Measurements from ENCODE around the gene SNRPA. TPM values are rescaled to one million over a fixed set of nuclear protein-coding genes. Genes with fewer than 3 reads are reported as not detected.

Gene SNRPA
- total RNA-seq, 3 donors from 2014 or later, result 41.6 to 52.8 (median 52.1) TPM

GRCh38 chr19:40750058-40750873 lies 737 bp upstream of the SNRPA start, which contains the start of gene ACTMAP:
ACTMAP (minus strand) TSS chr19:40750477; CDS start chr19:40749803, 674 bp downstream.
- Histone ChIP-seq H3K4me3 (peak within 1 kb of the TSS; percentile 62 to 86 (median 78)), H3K27ac (peak within 1 kb of the TSS; percentile 93 to 96), H3K4me1 (peaks cover 0 to 22% of the 10 kb centered on the region in 2 donors), H3K36me3 (no peaks in the 10 kb centered on the region), H3K9me3 (no peaks in the 10 kb centered on the region), H3K27me3 (no peaks in the 10 kb centered on the region)
- peak; percentile 79 for TF ChIP-seq POLR2A (IDR thresholded peaks at IDR 0.05)
- TF ChIP-seq POLR2AphosphoS5 (IDR thresholded peaks at IDR 0.05), result peak; percentile 82 to 97 (median 97)
- peak in 2 of 3 donors; percentile 12 to 18 for TF ChIP-seq CTCF (IDR thresholded peaks at IDR 0.05)
- intact Hi-C loops (cut with DNase I; ENCODE audit: low total_unique reads), result loop anchor here (5.0 kb wide), 1 partner anchor 88 kb away; no protein-coding TSS in a partner anchor
- DNase-seq (ENCODE audit: low spot score in 2 of 2), result peak; percentile 100

- TF ChIP-seq CTCF (IDR thresholded peaks at IDR 0.05) (no peak), POLR2AphosphoS5 (IDR thresholded peaks at IDR 0.05) (no peak), POLR2A (IDR thresholded peaks at IDR 0.05) (no peak)
- intact Hi-C loops (cut with DNase I; ENCODE audit: low total_unique reads), result loop anchor here (5.0 kb wide), 1 partner anchor 90 kb away; no protein-coding TSS in a partner anchor
- Histone ChIP-seq H3K27ac (peak overlapping the region in 1 of 2 donors; percentile 96), H3K36me3 (no peaks in the 10 kb centered on the region), H3K9me3 (no peaks in the 10 kb centered on the region), H3K27me3 (no peaks in the 10 kb centered on the region), H3K4me3 (peak overlapping the region; percentile 62 to 86 (median 78)), H3K4me1 (peaks cover 0 to 22% of the 10 kb centered on the region in 2 donors)
- no peak for DNase-seq (ENCODE audit: low spot score in 2 of 2)
Observed at GRCh38 chr19:40752257-40752781, 1.3 kb downstream of the SNRPA start.

GRCh38 chr19:40754611-40755247 lies 3.7 kb downstream of the SNRPA start:
- Histone ChIP-seq H3K4me3 (peak overlapping the region in 1 of 3 donors; percentile 6), H3K27ac (peak overlapping the region; percentile 15 to 48), H3K27me3 (no peaks in the 10 kb centered on the region), H3K36me3 (peaks cover 8% of the 10 kb centered on the region), H3K4me1 (peaks cover 0 to 11% of the 10 kb centered on the region in 2 donors), H3K9me3 (no peaks in the 10 kb centered on the region)
- intact Hi-C loops (cut with DNase I; ENCODE audit: low total_unique reads), result loop anchor here (5.0 kb wide), 1 partner anchor 92 kb away; no protein-coding TSS in a partner anchor
- no peak for DNase-seq (ENCODE audit: low spot score in 2 of 2)
- TF ChIP-seq POLR2A (IDR thresholded peaks at IDR 0.05), result no peak
- TF ChIP-seq CTCF (IDR thresholded peaks at IDR 0.05), result no peak
- TF ChIP-seq POLR2AphosphoS5 (IDR thresholded peaks at IDR 0.05), result no peak

- Histone ChIP-seq H3K36me3 (peaks cover 9% of the 10 kb centered on the region), H3K4me1 (peaks cover 0 to 11% of the 10 kb centered on the region in 2 donors), H3K4me3 (no peak overlapping the region), H3K9me3 (no peaks in the 10 kb centered on the region), H3K27ac (no peak overlapping the region), H3K27me3 (no peaks in the 10 kb centered on the region)
- DNase-seq (ENCODE audit: low spot score in 2 of 2), result no peak
- TF ChIP-seq POLR2A (IDR thresholded peaks at IDR 0.05) (no peak), CTCF (IDR thresholded peaks at IDR 0.05) (no peak), POLR2AphosphoS5 (IDR thresholded peaks at IDR 0.05) (no peak)
- intact Hi-C loops (cut with DNase I; ENCODE audit: low total_unique reads), result no loop called here
Observed at GRCh38 chr19:40755248-40755624, 4.2 kb downstream of the SNRPA start.

Data from breast epithelium (tissue), 4 donors.